Osteoblast (primary cell): ENCODE measurements around the gene GRIN2C. TPM values are rescaled to one million over a fixed set of nuclear protein-coding genes. Genes with fewer than 3 reads are reported as not detected.

Experiments
- DNase-seq: peaks from one replicate; pipeline ENCODE4 v3.0.0; 2011; ENCODE audit warnings: low spot score, mixed read lengths; ENCODE audit not compliant: insufficient read length; ENCODE audit errors: missing footprints
- H2AFZ ChIP-seq: 2 replicates; pipeline ENCODE4 v1.6.0; 2011; ENCODE audit warnings: mild to moderate bottlenecking, low read length
- H3K27ac ChIP-seq: 2 replicates; pipeline ENCODE4 v1.5.1; 2011; ENCODE audit warnings: mild to moderate bottlenecking, low read depth, low read length, moderate library complexity
- H3K27me3 ChIP-seq: 2 replicates; pipeline ENCODE4 v1.6.0; 2012; ENCODE audit warnings: mild to moderate bottlenecking, control low read depth, inconsistent platforms, low read length, moderate library complexity; ENCODE audit not compliant: insufficient read depth
- H3K36me3 ChIP-seq: 2 replicates; pipeline ENCODE4 v1.5.1; 2011; ENCODE audit warnings: mild to moderate bottlenecking, low read length, control low read depth, moderate library complexity; ENCODE audit not compliant: insufficient read depth
- H3K4me1 ChIP-seq: 2 replicates; pipeline ENCODE4 v1.5.1; 2011; ENCODE audit warnings: mild to moderate bottlenecking, low read length, control low read depth, moderate library complexity; ENCODE audit not compliant: insufficient read depth
- H3K4me2 ChIP-seq: 2 replicates; pipeline ENCODE4 v1.6.0; 2011; ENCODE audit warnings: mild to moderate bottlenecking, low read length; ENCODE audit not compliant: insufficient read depth
- H3K4me3 ChIP-seq: fragments of 200-600 bp; sonication (generic); 3 replicates; pipeline ENCODE4 v1.5.1; 2012; ENCODE audit warnings: mild to moderate bottlenecking, low read length, inconsistent platforms; ENCODE audit not compliant: insufficient read depth
- H3K79me2 ChIP-seq: 2 replicates; pipeline ENCODE4 v1.6.0; 2012; ENCODE audit warnings: mild to moderate bottlenecking, low read length, control low read depth, inconsistent platforms; ENCODE audit not compliant: insufficient read depth
- H3K9me3 ChIP-seq: 2 replicates; pipeline ENCODE4 v1.5.1; 2011; ENCODE audit warnings: low read depth, low read length, control low read depth
- H4K20me1 ChIP-seq: 2 replicates; pipeline ENCODE4 v1.6.0; 2012; ENCODE audit warnings: mild to moderate bottlenecking, low read length, control low read depth; ENCODE audit not compliant: insufficient read depth
- CTCF ChIP-seq: IDR thresholded peaks from 2 replicates; pipeline ENCODE4 v1.5.1; 2011; ENCODE audit warnings: mild to moderate bottlenecking, low read depth, low read length, moderate library complexity; ENCODE audit errors: extremely low read depth
- total RNA-seq: library from RNA; depleted of rRNA; stranded (reverse); fragments of >200 nt; gene quantifications from 2 replicates; pipeline ENCODE4 v1.2.3, GENCODE V29; 2012

Gene GRIN2C
- total RNA-seq, 1 donor: 0.72 TPM

- H3K9me3 ChIP-seq: no peaks in the 10 kb centered on the region
- H3K79me2 ChIP-seq: peaks cover under 1% of the 10 kb centered on the region
- no peak overlapping the region for H3K4me3 ChIP-seq
- peaks cover 7% of the 10 kb centered on the region for H3K4me1 ChIP-seq
- H3K4me2 ChIP-seq: no peak overlapping the region
- peaks cover 4% of the 10 kb centered on the region for H4K20me1 ChIP-seq
- H3K27ac ChIP-seq: no peak overlapping the region
- TF ChIP-seq CTCF: no peak
- H3K27me3 ChIP-seq: peaks cover 10% of the 10 kb centered on the region
- no peak overlapping the region for H2AFZ ChIP-seq
- no peak for DNase-seq
- no peaks in the 10 kb centered on the region for H3K36me3 ChIP-seq
Observed at GRCh38 chr17:74866198-74866835, 6.6 kb upstream of the GRIN2C start.

GRCh38 chr17:74865504-74866197 is 6.0 kb upstream of the GRIN2C start:
- H3K4me1 ChIP-seq: peaks cover 2% of the 10 kb centered on the region
- no peak overlapping the region for H3K4me2 ChIP-seq
- no peak overlapping the region for H2AFZ ChIP-seq
- peaks cover 17% of the 10 kb centered on the region for H3K27me3 ChIP-seq
- H3K36me3 ChIP-seq: no peaks in the 10 kb centered on the region
- no peaks in the 10 kb centered on the region for H3K9me3 ChIP-seq
- DNase-seq: no peak
- H3K79me2 ChIP-seq: no peaks in the 10 kb centered on the region
- no peak overlapping the region for H3K27ac ChIP-seq
- H3K4me3 ChIP-seq: no peak overlapping the region
- no peak for TF ChIP-seq CTCF
- peaks cover 4% of the 10 kb centered on the region for H4K20me1 ChIP-seq

GRCh38 chr17:74864866-74865395 is 5.2 kb upstream of the GRIN2C start:
- Histone ChIP-seq H2AFZ (no peak overlapping the region), H3K4me2 (no peak overlapping the region), H3K4me3 (no peak overlapping the region), H3K36me3 (no peaks in the 10 kb centered on the region), H3K4me1 (no peaks in the 10 kb centered on the region), H3K27ac (no peak overlapping the region), H3K9me3 (no peaks in the 10 kb centered on the region), H3K27me3 (peaks cover 24% of the 10 kb centered on the region), H3K79me2 (no peaks in the 10 kb centered on the region), H4K20me1 (peaks cover 4% of the 10 kb centered on the region)
- TF ChIP-seq CTCF: peak; percentile 93
- DNase-seq: peak; percentile 95

- Histone ChIP-seq H2AFZ (no peak overlapping the region), H3K4me2 (no peak overlapping the region), H3K79me2 (no peaks in the 10 kb centered on the region), H3K27me3 (peaks cover 26% of the 10 kb centered on the region), H4K20me1 (no peaks in the 10 kb centered on the region), H3K4me1 (no peaks in the 10 kb centered on the region), H3K4me3 (no peak overlapping the region), H3K36me3 (no peaks in the 10 kb centered on the region), H3K9me3 (no peaks in the 10 kb centered on the region), H3K27ac (no peak overlapping the region)
- no peak for DNase-seq
- TF ChIP-seq CTCF: no peak
Observed at GRCh38 chr17:74864297-74864865, 4.7 kb upstream of the GRIN2C start.
